AG04450 (cell line): Measurements from ENCODE around the gene LRRC41. TPM values are rescaled to one million over a fixed set of nuclear protein-coding genes. Genes with fewer than 3 reads are reported as not detected.

Experiments
- CTCF ChIA-PET: fragments of 300-600, 350-600 bp; formaldehyde crosslinking; extraction: SDS; loops from one replicate; lab custom pipeline; 2022; ENCODE audit warnings: antibody characterized with exemption, inconsistent platforms; lab: Charles Lee
- POLR2A ChIA-PET: fragments of 350-600 bp; formaldehyde crosslinking; extraction: SDS; loops from one replicate; lab custom pipeline; 2021; ENCODE audit warnings: antibody characterized with exemption, inconsistent platforms; lab: Yijun Ruan, JAX
- DNase-seq: peaks from one replicate; pipeline ENCODE4 v3.0.0-alpha.2; 2011; ENCODE audit warnings: low read depth, low spot score
- H3K27ac ChIP-seq: one replicate; pipeline ENCODE4 v1.5.1; 2012; ENCODE audit warnings: low read depth, low read length, control low read depth
- H3K27me3 ChIP-seq: one replicate; pipeline ENCODE4 v1.6.0; 2012; ENCODE audit warnings: low read length; ENCODE audit not compliant: control insufficient read depth, insufficient read depth
- H3K4me3 ChIP-seq: 2 replicates; pipeline ENCODE4 v1.5.1; 2011; ENCODE audit warnings: mild to moderate bottlenecking, low read depth, low read length, control low read depth
- H3K9me3 ChIP-seq: 2 replicates; pipeline ENCODE4 v1.5.1; 2012; ENCODE audit warnings: low read length; ENCODE audit not compliant: control insufficient read depth, insufficient read depth
- polyA plus RNA-seq: library from polyadenylated mRNA; depleted of rRNA; stranded (reverse); fragments of >200 nt; gene quantifications from 2 replicates; pipeline ENCODE4 v1.2.3, GENCODE V29; 2011
- TF ChIP-seq, protein P1 (sequence below): IDR thresholded peaks from 2 replicates; pipeline ENCODE4 v1.5.1; 2011; ENCODE audit warnings: low read depth, low read length, control low read depth, inconsistent platforms

LRRC41 gene
- polyA plus RNA-seq, 1 experiment: 66.3 TPM

GRCh38 chr1:46281021-46281420, 22.4 kb downstream of the LRRC41 start:
- Histone ChIP-seq H3K4me3 (no peak overlapping the region), H3K27ac (no peak overlapping the region), H3K9me3 (no peaks in the 10 kb centered on the region; the same call in 1 of the 2 replicates), H3K27me3 (no peaks in the 10 kb centered on the region)
- ChIA-PET POLR2A (interaction anchor here (0.6 kb wide), 1 partner anchor 9 kb away, joined by 3 read pairs; no protein-coding TSS in a partner anchor), CTCF (no interaction called here)
- TF ChIP-seq, protein P1, sequence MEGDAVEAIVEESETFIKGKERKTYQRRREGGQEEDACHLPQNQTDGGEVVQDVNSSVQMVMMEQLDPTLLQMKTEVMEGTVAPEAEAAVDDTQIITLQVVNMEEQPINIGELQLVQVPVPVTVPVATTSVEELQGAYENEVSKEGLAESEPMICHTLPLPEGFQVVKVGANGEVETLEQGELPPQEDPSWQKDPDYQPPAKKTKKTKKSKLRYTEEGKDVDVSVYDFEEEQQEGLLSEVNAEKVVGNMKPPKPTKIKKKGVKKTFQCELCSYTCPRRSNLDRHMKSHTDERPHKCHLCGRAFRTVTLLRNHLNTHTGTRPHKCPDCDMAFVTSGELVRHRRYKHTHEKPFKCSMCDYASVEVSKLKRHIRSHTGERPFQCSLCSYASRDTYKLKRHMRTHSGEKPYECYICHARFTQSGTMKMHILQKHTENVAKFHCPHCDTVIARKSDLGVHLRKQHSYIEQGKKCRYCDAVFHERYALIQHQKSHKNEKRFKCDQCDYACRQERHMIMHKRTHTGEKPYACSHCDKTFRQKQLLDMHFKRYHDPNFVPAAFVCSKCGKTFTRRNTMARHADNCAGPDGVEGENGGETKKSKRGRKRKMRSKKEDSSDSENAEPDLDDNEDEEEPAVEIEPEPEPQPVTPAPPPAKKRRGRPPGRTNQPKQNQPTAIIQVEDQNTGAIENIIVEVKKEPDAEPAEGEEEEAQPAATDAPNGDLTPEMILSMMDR: no peak
- no peak for DNase-seq

- H3K27ac ChIP-seq: no peak overlapping the region
- H3K9me3 ChIP-seq: no peaks in the 10 kb centered on the region
- no peak overlapping the region for H3K4me3 ChIP-seq
- DNase-seq: no peak
- ChIA-PET CTCF (no interaction called here), POLR2A (no interaction called here)
- H3K27me3 ChIP-seq: no peaks in the 10 kb centered on the region
- TF ChIP-seq, protein P1: no peak
These were observed 23.3 kb downstream of the LRRC41 start for GRCh38 chr1:46280092-46280491.

- CTCF ChIA-PET: no interaction called here
- Histone ChIP-seq H3K27ac (no peak overlapping the region), H3K9me3 (no peaks in the 10 kb centered on the region), H3K27me3 (no peaks in the 10 kb centered on the region), H3K4me3 (no peak overlapping the region)
- POLR2A ChIA-PET: no interaction called here
- DNase-seq: no peak
- TF ChIP-seq, protein P1: no peak
These were observed 24.6 kb downstream of the LRRC41 start for GRCh38 chr1:46278807-46279206.

- no peak overlapping the region for H3K4me3 ChIP-seq
- H3K27ac ChIP-seq: no peak overlapping the region
- ChIA-PET POLR2A (interaction anchor here (0.5 to 1.2 kb wide), 2 partner anchors 13 to 25 kb away, joined by 3 to 7 read pairs; partner anchors contain the start of genes LRRC41 and UQCRH), CTCF (interaction anchor here (0.7 kb wide), 1 partner anchor 31 kb away, joined by 3 read pairs; no protein-coding TSS in a partner anchor)
- TF ChIP-seq, protein P1: no peak
- H3K9me3 ChIP-seq: no peaks in the 10 kb centered on the region
- H3K27me3 ChIP-seq: no peaks in the 10 kb centered on the region
- DNase-seq: no peak
These were observed 25.6 kb downstream of the LRRC41 start for GRCh38 chr1:46277658-46278373.

GRCh38 chr1:46275030-46275337, 28.4 kb downstream of the LRRC41 start:
- DNase-seq: no peak
- TF ChIP-seq, protein P1: no peak
- Histone ChIP-seq H3K27me3 (no peaks in the 10 kb centered on the region), H3K9me3 (no peaks in the 10 kb centered on the region), H3K4me3 (no peak overlapping the region), H3K27ac (no peak overlapping the region)
- POLR2A ChIA-PET: no interaction called here
- CTCF ChIA-PET: interaction anchor here (0.9 kb wide), 1 partner anchor 73 kb away, joined by 3 read pairs; no protein-coding TSS in a partner anchor
